Osteoblast (primary cell): ENCODE measurements around the gene PAK5. TPM values are rescaled to one million over a fixed set of nuclear protein-coding genes. Genes with fewer than 3 reads are reported as not detected.

Source experiments
- DNase-seq: peaks from one replicate; pipeline ENCODE4 v3.0.0; 2011; ENCODE audit warnings: low spot score, mixed read lengths; ENCODE audit not compliant: insufficient read length; ENCODE audit errors: missing footprints
- H2AFZ ChIP-seq: 2 replicates; pipeline ENCODE4 v1.6.0; 2011; ENCODE audit warnings: mild to moderate bottlenecking, low read length
- H3K27ac ChIP-seq: 2 replicates; pipeline ENCODE4 v1.5.1; 2011; ENCODE audit warnings: mild to moderate bottlenecking, low read depth, low read length, moderate library complexity
- H3K27me3 ChIP-seq: 2 replicates; pipeline ENCODE4 v1.6.0; 2012; ENCODE audit warnings: mild to moderate bottlenecking, control low read depth, inconsistent platforms, low read length, moderate library complexity; ENCODE audit not compliant: insufficient read depth
- H3K36me3 ChIP-seq: 2 replicates; pipeline ENCODE4 v1.5.1; 2011; ENCODE audit warnings: mild to moderate bottlenecking, low read length, control low read depth, moderate library complexity; ENCODE audit not compliant: insufficient read depth
- H3K4me1 ChIP-seq: 2 replicates; pipeline ENCODE4 v1.5.1; 2011; ENCODE audit warnings: mild to moderate bottlenecking, low read length, control low read depth, moderate library complexity; ENCODE audit not compliant: insufficient read depth
- H3K4me2 ChIP-seq: 2 replicates; pipeline ENCODE4 v1.6.0; 2011; ENCODE audit warnings: mild to moderate bottlenecking, low read length; ENCODE audit not compliant: insufficient read depth
- H3K4me3 ChIP-seq: fragments of 200-600 bp; sonication (generic); 3 replicates; pipeline ENCODE4 v1.5.1; 2012; ENCODE audit warnings: mild to moderate bottlenecking, low read length, inconsistent platforms; ENCODE audit not compliant: insufficient read depth
- H3K79me2 ChIP-seq: 2 replicates; pipeline ENCODE4 v1.6.0; 2012; ENCODE audit warnings: mild to moderate bottlenecking, low read length, control low read depth, inconsistent platforms; ENCODE audit not compliant: insufficient read depth
- H3K9me3 ChIP-seq: 2 replicates; pipeline ENCODE4 v1.5.1; 2011; ENCODE audit warnings: low read depth, low read length, control low read depth
- H4K20me1 ChIP-seq: 2 replicates; pipeline ENCODE4 v1.6.0; 2012; ENCODE audit warnings: mild to moderate bottlenecking, low read length, control low read depth; ENCODE audit not compliant: insufficient read depth
- total RNA-seq: library from RNA; depleted of rRNA; stranded (reverse); fragments of >200 nt; gene quantifications from 2 replicates; pipeline ENCODE4 v1.2.3, GENCODE V29; 2012
- TF ChIP-seq, protein P1 (sequence below): IDR thresholded peaks from 2 replicates; pipeline ENCODE4 v1.5.1; 2011; ENCODE audit warnings: mild to moderate bottlenecking, low read depth, low read length, moderate library complexity; ENCODE audit errors: extremely low read depth

PAK5 gene
- total RNA-seq, 1 donor, result not detected

DNA sequence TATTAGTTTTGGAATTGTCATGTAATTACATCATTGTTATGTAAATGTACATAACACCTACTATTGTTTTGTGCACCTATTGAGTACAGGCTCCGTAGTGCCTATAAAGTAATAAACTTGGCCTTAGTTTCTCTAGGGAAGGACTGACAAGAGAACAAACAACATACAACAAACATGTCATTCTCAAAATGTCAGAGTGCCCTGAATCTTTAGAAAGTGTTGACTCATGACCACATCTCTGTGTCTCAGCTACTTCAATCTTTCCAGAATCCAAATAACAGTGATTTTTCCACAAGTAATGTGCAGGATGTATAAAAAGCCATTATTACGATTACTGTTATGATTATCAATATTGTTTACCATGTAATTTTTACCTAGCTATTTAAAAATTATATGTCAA, 307.3 kb downstream of the PAK5 start:
- Histone ChIP-seq H2AFZ (no peak overlapping the region), H4K20me1 (no peaks in the 10 kb centered on the region), H3K27ac (no peak overlapping the region), H3K4me3 (no peak overlapping the region), H3K4me1 (no peaks in the 10 kb centered on the region), H3K27me3 (peaks cover 13% of the 10 kb centered on the region), H3K4me2 (no peak overlapping the region), H3K9me3 (no peaks in the 10 kb centered on the region), H3K79me2 (no peaks in the 10 kb centered on the region), H3K36me3 (no peaks in the 10 kb centered on the region)
- TF ChIP-seq, protein P1, sequence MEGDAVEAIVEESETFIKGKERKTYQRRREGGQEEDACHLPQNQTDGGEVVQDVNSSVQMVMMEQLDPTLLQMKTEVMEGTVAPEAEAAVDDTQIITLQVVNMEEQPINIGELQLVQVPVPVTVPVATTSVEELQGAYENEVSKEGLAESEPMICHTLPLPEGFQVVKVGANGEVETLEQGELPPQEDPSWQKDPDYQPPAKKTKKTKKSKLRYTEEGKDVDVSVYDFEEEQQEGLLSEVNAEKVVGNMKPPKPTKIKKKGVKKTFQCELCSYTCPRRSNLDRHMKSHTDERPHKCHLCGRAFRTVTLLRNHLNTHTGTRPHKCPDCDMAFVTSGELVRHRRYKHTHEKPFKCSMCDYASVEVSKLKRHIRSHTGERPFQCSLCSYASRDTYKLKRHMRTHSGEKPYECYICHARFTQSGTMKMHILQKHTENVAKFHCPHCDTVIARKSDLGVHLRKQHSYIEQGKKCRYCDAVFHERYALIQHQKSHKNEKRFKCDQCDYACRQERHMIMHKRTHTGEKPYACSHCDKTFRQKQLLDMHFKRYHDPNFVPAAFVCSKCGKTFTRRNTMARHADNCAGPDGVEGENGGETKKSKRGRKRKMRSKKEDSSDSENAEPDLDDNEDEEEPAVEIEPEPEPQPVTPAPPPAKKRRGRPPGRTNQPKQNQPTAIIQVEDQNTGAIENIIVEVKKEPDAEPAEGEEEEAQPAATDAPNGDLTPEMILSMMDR, result no peak
- peak; percentile 77 for DNase-seq

DNA sequence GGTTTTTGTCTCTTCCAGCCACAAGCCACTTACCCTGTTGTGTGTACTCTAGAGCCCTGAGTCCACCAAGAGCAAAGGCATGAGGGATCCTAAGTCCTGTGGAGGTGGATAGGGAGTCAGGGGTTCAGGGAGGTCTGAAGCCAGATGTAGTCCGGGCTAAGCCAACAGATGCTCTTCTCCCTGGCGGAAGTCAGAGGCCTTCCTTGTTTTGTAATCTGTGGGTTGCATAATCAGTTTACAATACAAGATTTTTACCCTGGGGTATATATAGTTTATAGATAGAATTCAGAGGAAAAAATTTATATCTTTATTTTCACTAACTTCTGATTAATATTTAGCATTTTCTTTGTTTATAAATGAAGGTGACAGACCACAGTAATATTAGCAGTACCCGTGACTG, 315.2 kb downstream of the PAK5 start:
- H4K20me1 ChIP-seq, result no peaks in the 10 kb centered on the region
- TF ChIP-seq, protein P1, result no peak
- H3K4me3 ChIP-seq, result no peak overlapping the region
- no peaks in the 10 kb centered on the region for H3K9me3 ChIP-seq
- DNase-seq, result no peak
- peaks cover 16% of the 10 kb centered on the region for H3K27me3 ChIP-seq
- H3K4me2 ChIP-seq, result no peak overlapping the region
- H3K36me3 ChIP-seq, result no peaks in the 10 kb centered on the region
- no peak overlapping the region for H3K27ac ChIP-seq
- no peaks in the 10 kb centered on the region for H3K4me1 ChIP-seq
- no peaks in the 10 kb centered on the region for H3K79me2 ChIP-seq
- no peak overlapping the region for H2AFZ ChIP-seq

DNA sequence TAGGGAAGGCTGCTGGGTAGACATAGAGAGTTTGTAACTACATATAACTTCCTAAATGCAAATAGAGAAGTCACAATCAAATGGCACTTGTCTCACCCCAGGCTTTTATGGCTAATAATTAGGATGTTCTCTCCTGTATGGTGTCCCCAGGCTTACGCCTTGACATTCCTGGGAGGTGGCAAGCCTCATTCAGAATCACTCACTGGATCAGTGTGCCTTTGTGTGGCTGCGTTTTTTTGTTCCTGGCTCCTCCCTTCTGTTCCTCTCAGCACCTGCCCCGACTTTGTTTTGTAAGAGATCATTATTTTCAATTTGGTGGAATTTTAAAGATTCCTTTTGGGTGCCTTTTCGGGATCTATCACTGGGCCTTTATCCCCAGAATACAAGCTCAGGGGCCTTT, 318.8 kb downstream of the PAK5 start:
- Histone ChIP-seq H3K4me1 (peaks cover 2% of the 10 kb centered on the region), H2AFZ (no peak overlapping the region), H3K36me3 (no peaks in the 10 kb centered on the region), H3K27ac (no peak overlapping the region), H3K4me3 (no peak overlapping the region), H3K9me3 (no peaks in the 10 kb centered on the region), H3K4me2 (no peak overlapping the region), H4K20me1 (no peaks in the 10 kb centered on the region), H3K79me2 (no peaks in the 10 kb centered on the region), H3K27me3 (peaks cover 51% of the 10 kb centered on the region)
- no peak for DNase-seq
- TF ChIP-seq, protein P1, result no peak

DNA sequence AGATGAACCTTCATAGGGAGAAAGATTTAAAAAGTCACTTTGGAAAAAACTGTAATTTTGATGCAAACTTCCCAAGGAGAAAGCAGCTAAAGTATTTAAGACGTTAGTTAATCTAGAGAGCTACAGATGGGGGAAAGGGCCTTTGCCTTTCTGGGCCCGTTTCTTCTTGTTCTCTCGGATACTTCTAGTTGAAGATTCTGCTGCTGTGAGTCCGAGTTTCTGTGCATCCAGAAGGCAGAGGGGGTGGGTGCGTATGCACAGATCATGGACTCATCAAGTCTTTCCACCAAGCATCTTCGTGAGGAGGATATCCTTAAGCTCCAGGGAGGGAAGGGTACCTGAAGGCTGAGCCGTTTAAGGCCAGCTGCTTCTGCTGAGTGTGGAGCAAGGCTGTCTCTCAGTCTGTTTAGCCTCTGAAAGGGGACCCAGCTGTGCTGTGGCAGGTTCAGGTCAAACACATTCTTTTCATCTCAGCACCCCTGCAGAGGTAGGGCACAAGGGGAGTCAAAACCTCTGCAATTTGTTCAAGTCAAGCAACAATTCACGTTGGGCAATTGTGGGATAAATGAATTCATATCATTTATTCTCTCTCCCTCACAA, 320.2 kb downstream of the PAK5 start:
- no peaks in the 10 kb centered on the region for H3K79me2 ChIP-seq
- H4K20me1 ChIP-seq, result no peaks in the 10 kb centered on the region
- H3K4me3 ChIP-seq, result no peak overlapping the region
- no peaks in the 10 kb centered on the region for H3K36me3 ChIP-seq
- peaks cover 6% of the 10 kb centered on the region for H3K4me1 ChIP-seq
- peaks cover 61% of the 10 kb centered on the region for H3K27me3 ChIP-seq
- DNase-seq, result peak; percentile 43
- TF ChIP-seq, protein P1, result no peak
- H2AFZ ChIP-seq, result no peak overlapping the region
- H3K4me2 ChIP-seq, result no peak overlapping the region
- H3K9me3 ChIP-seq, result no peaks in the 10 kb centered on the region
- H3K27ac ChIP-seq, result no peak overlapping the region
